ENCODE results near the gene GRIN2C. TPM values are rescaled to one million over a fixed set of nuclear protein-coding genes. Genes with fewer than 3 reads are reported as not detected.
"Not testable (repeated sequence)": the region's sequence is repeated elsewhere in the genome, so short reads cannot be mapped to it uniquely, and the experiment has no call there.

GRIN2C gene
- total RNA-seq, 1 donor from 2014 or later, result not detected

DNA sequence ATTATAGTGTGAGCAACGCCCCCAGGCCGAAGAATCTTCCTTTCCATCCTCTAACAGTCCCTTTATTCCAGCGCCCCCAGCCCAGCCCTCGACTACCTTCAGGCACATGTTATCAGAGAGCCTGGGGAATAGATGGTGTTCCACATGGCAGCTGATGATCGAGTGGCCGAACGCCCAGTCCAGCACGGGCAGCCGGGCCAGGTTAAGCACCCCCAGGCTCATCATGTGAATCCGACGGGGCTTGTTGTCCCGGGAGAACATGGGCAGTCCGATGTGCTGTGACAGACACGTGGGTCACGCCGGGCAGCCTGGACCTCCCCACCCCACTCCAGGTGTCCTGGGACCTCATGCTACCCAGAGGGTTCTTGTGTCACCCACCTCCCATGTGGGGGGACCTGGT lies 19.6 kb upstream of the GRIN2C start:
- DNase-seq (ENCODE audit: low read depth in 2 of 2), result no peak

DNA sequence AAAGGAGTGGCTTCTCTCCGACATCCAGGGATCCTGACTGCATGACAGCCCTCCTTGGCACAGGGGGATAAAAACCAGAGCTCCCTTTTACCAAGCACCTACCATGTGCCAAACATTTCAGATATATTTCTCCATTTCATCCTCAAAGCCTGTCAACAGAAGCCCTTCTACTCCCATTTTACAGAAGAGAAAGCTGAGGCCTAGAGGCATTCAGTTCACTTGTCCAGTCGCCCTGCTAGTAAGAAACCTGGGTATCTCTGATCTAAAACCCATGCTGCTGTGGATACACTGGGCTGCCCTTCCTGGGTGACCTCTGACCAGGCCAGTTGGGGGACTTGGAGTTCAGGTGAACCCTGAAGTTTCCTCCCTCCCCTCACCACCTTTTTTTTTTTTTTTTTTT lies 19.0 kb upstream of the GRIN2C start:
- DNase-seq (ENCODE audit: low read depth in 2 of 2), result no peak

DNA sequence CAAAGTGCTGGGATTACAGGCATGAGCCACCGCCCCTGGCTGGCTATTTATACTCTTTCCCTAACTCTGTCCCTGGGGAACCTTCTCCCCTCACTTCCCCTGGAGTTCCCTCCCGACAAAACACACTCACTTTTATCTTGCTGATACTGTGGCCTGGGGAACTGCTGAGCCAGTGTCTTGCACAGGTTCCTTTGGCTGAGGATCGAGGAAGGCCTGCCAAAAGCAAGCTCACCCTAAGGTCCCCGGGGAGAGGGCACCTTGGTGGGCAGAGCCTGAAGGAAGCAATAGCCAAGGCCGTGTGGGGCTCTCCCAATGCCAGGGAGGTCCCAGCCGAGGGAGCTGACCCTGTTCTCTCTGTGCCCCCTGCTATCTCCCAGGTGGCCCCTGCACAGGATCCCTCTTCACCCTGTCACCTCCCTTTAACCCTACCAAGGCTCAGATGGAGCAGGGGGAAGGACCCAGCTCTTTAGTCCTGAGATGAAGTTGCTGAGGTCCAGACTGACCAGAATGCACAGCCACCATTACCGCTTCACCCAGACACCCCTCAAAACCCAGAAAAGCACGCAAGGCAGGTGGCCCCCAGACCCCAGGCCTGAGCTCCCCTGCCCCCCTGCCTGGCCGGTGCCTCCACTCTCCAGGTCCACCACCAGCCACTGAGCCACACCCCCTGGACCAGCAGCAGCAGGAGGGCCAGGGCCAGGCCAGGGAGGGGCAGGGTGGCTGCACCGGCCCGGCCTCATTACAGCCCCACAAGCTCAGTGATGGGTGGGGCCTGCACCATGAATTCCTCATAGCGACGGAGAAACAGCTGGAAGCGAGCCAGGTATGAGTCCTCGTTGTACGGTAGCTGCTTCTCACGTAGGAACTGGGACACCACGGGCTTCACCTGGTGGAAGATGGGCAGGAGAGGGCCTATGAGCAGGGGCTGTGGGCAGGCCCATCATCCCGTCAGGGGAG lies 18.2 kb upstream of the GRIN2C start:
- DNase-seq (ENCODE audit: low read depth in 2 of 2), result no peak

DNA sequence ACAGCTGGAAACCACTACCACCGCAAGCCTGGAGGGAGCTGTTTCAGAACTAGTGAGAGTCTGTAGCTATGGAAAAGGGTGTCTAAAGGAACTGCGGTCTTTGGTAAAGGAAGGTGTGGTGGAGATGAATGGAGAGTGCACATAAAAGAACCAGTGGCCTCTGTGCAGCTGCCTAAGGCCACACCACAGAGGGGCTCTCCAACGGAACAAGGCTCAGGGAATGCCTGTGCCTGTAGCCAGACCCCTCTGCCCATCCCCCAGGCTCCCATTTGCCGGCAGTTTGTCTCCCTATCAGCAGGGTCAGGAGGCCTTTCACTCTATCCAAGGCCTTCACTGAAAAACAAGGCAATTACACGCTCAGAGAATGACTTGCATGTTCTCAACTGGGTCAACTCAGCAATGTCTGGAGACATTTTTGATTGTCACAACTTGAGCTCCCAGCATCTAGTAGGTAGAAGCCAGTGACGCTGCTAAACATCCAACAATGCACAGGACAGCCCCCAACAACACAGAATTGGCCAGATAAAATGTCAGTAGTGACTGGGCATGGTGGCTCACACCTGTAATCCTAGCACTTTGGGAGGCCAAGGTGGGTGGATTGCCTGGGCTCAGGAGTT lies 16.4 kb upstream of the GRIN2C start:
- DNase-seq (ENCODE audit: low read depth in 2 of 2), result no peak

DNA sequence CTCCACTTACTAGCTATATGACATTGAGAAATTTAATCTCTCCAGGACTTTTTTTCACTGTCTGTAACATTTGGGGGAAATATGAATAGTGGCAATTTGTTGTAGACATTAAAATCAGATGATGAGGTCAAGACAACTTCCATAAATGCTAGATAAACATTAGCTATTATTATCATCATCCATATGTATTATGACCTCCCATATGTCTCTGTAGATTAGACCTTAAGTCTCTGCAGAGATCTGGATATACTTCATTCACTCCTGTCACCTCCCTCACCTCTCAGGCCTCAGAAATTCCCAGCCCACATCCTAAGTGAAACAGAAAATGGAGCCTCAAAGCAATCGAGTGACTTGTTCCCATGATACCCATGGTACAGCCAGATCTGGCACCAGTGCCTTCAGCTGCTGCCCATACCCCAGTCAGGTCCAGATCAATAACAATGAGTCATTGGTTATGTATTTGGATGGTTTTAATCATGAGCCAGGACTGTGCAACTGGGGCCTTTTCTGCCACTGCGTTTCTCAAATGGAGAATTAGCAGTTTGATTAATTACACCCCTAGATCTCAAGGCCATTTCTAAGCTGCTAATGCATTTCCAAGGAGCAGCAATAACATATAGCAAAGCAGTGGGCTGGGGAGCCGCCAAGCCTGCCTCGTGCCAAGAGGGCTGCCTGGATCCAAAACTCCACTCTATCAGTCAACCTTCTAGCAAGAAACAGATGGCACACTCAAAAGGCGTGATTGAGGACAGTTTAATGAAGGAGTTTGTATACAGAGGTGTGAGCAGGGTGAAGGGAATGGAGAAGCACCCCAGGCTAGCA lies 15.7 kb upstream of the GRIN2C start:
- no peak for DNase-seq (ENCODE audit: low read depth in 2 of 2)

DNA sequence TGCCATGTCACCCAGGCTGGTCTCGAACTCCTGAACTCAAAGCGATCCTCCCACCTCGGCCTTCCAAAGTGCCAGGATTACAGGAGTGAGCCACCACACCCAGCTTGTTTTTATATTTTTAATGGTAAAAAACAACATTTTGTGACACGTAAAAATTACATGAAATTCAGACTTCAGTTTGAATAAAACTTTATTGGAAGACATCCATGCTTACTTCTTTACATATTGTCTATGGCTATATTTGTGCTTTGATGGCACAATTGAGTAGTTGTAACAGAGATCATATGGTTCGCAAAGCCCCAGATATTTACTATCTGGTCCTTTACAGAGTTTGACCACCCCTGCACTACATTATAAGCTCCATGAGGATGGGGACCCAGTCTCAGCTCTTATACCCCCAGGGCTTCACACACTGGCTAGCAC lies 14.9 kb upstream of the GRIN2C start:
- DNase-seq (ENCODE audit: low read depth in 2 of 2), result no peak

DNA sequence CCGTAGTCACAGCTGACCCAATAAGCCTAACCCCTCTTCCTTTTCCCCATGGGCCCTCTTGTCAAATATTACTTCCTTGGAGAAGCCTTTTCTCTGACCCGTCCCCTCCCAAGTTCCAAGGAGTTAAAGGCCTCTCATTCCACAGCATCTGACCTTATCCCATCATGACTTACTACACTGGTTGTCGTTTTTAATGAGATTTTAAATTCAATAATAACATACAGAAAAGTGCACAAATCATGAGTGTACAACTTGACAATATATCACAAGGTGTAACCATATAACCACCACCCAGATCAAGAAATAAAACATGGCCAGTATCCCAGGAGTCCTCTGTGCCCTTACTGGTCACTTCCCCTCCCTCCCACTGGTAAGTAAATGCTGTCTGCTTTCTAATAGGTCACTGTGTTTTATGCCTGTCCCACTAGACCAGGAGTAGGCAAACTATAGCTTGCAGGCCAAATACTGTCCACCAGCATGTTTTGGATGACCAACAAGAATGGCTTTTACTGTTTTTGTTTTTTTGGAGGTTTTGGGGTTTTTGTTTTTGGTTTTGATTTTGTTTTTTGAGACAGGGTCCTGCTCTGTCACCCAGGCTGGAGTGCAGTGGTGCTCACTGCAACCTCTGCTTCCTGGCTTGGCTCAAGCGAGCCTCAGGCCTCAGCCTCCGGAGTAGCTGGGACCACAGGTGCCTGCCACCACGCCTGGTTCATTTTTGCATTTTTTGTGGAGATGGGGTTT lies 14.4 kb upstream of the GRIN2C start:
- no peak for DNase-seq (ENCODE audit: low read depth in 2 of 2)

DNA sequence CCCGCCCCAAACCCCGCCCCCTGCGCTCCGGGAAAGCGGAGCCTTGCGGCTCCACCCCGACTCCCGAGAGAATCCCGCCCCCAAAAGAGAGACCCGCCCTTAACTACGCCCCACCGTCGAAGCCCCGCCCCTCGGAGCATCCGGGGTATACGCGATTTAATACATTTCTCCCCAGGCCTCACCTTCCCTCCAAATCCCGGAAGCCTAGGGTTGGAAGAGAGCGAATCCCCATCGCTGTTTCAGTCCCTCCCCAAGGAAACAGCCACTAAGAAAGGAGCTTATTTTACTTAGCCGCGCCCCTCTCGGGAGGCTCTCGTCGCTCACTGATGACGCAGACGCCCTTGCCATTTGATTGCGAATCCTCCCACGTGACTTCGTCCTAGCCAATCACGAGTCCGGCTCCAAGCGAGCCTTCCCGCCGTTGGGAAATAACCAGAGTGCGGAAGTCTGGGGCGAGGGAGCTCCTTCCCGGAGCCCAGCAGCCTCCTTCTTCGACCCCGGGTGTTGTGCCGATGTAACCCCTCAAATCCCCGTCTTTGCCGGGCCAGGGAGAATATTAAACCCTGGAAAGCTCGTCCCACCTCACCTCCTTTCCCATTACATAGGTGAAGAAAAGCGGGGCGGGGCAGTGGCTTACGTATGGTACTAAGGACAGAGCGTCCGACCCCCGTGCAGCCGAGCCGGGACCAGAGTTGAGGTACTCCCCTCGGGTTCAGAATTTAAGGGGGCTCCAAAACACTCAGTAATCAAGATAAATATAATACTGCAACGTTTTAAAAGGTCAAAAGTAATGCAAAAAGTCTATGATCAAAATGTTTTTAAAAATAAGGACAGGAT lies 13.6 kb upstream of the GRIN2C start:
- DNase-seq (ENCODE audit: low read depth in 2 of 2), result peak; percentile 100

DNA sequence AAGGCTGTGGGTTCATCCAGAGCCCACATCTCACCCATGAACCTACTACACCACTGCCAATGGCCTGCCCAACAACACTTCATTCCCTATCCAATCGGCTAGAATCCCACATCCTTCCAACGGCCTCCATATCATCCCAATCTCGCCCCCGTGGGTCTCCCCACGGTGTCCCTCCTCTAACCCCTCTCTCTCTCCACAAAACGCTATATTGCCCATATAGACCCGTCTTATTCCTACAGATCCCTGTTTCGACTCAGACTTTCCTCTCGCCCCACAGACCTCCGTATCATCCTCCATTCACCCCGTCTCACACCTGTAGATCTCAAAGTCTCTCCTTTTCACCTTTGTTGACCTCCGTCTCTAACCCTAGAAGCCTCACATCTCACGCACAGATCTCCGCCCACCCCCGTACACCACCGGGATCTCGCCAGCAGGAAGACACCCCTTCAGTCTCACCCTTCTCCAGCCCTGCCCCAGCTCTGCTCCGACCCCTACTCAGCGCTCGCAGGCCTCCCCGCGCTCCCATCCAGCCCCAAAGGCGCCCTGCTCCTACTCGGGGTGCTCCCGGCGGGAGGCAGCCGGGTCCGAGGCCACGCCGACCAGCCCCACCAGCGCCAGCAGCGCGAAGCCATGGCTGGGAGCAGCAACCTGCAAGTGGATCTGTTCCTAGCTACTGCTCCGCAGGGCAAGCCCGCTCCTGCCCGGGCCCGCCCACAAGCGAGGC lies 12.8 kb upstream of the GRIN2C start, which contains the start of gene FDXR:
Gene FDXR (minus strand): TSS at position 682 of the 724 bp plus-strand sequence. CDS start 50 bp downstream, at position 632.
- no peak for DNase-seq (ENCODE audit: low read depth in 2 of 2)

DNA sequence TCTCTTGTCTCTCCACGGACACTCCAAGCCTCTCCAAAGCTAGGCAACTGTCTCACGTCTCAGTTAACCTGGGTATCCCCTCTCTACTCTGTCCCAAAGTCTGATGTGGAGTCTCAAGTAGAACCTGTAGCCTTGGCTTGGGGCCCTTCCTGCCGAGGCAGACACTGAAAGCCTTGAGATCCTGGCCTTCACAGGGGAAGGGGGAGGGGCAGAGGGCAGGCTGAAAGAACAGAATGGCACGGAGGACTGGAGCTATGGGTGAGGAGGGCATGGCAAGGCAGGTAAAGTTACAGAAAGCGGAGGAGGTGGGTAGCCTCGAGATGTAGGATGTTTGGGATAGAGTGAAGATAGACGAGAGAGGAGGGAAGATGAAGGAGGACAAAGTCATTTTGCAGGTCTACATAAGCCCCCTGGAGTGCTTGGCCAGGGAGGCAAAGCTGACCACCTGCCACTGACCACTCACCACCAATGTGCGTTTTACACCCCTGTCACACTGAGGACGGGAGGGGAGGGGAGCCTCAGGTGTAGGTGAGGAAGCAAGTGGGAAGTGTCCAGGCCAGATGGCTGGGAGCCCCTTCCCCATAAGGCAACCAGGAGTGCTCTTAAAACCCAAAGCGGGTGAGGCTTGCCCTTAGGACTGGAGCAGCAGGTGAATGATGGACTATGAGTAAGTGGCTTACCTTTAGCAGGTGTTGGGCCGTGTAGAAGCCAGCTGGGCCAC lies 11.8 kb upstream of the GRIN2C start:
- no peak for DNase-seq (ENCODE audit: low read depth in 2 of 2)

DNA sequence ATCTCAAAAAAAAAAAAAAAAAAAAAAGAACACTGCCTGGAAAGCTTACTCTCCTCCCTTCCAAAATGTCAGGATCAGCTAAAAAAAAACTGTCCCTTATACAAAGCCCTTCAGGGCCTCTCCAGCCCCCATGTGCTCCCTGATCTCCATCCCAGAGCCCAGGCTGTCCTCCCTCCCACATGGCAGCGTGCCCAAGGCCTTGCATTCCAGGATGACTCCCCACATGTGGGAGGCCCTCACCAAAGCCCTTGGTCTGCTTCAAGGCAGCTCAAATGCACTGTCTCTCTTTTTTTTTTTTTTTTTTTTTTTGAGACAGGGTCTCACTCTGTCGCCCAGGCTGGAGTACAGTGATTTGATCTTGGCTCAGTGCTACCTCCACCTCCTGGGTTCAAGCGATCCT lies 10.8 kb upstream of the GRIN2C start:
- no peak for DNase-seq (ENCODE audit: low read depth in 2 of 2)

DNA sequence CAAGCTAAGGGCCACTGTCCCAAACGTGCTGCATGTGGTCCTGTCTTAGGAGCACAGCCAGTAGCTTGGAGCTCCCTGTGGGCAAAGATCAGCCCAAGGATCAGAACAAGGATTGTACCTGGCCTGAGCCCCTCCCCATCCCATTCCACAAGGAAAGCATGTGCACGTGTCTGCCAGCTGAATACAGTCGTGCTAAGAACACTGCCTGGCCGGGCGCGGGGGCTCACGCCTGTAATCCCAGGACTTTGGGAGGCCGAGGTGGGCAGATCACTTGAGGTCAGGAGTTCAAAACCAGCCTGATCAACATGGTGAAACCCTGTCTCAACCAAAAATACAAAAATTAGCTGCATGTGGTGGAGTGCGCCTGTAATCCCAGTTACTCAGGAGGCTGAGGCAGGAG lies 10.3 kb upstream of the GRIN2C start:
- DNase-seq (ENCODE audit: low read depth in 2 of 2), result not testable (repeated sequence)

DNA sequence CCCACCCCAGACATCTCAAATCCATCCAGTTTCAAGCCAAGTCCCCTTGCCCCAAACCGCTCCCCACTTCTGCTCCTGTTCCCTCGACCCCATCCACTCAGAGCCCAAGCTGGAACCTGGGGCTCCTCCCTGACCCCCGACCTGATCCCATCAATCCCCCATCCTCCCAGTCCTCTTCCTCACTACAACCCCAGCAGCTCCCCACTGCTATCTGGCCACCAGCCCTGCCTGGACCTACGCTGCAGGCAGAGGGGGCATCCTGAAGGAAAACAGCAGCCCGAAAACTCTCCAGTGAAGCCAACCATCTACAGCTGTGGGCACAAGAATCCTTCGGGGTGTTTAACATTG lies 9.2 kb upstream of the GRIN2C start:
- DNase-seq (ENCODE audit: low read depth in 2 of 2), result no peak

DNA sequence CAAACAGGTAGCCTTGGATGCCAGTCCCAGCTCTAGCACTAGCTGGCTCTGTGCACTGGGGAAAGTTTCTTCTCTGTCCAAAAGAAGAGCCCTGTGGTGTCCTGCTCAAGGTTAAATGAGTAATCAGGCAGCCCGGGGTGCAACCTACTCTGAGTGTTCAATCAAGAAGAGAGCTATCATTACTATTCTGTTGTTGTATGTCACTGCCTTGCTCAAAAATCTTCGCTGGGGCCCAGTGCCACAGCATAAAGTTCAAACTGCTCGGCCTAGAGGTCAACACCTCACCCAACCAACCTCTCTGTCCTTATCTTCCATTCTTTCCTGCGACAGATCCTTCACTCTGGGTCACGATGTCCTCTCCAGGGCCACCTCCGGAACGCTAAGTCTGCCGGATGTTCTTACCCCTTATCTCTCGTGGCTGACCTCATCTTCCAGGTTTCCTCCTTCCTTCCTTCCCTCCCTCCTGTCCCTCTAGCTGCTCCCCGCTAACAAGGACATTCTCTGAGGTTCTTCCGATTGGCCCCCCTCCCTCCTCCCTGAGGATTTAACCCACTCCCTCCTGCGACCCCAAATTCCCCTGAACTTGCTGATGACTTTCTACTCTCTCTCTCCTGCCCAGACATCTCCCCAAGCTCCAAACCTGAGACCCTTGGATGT lies 8.7 kb upstream of the GRIN2C start:
- no peak for DNase-seq (ENCODE audit: low read depth in 2 of 2)

DNA sequence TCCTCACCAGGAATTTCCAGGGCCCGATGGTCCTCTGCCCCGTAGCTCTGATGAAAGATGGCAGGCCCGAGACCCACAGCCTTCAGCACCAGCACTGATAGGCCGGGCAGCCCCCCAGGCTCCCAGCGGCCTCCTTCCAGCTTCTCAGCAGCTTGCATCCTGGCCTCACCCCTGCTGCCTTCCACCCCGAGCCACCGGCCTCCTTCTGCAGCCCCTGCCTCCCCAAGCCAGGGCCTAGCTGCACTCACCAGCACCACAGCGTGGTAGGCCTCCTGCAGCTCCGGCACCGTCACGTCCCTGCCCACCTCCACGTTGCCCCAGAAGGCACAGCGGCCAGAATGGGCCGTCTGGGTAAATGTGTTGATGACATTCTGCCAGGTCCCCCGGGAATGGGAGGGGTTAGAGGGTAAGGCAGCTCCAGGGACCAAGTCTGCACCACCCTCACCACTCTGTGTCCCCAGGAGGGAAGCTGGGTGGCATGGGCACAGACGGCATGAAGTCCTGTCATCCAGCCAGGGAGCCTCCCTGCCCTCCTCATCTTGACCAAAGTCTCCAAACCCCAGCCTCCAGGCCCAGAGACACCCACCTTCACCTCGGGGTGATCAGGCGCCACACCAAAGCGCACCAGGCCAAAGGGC lies 6.6 kb upstream of the GRIN2C start:
- DNase-seq (ENCODE audit: low read depth in 2 of 2), result no peak

DNA sequence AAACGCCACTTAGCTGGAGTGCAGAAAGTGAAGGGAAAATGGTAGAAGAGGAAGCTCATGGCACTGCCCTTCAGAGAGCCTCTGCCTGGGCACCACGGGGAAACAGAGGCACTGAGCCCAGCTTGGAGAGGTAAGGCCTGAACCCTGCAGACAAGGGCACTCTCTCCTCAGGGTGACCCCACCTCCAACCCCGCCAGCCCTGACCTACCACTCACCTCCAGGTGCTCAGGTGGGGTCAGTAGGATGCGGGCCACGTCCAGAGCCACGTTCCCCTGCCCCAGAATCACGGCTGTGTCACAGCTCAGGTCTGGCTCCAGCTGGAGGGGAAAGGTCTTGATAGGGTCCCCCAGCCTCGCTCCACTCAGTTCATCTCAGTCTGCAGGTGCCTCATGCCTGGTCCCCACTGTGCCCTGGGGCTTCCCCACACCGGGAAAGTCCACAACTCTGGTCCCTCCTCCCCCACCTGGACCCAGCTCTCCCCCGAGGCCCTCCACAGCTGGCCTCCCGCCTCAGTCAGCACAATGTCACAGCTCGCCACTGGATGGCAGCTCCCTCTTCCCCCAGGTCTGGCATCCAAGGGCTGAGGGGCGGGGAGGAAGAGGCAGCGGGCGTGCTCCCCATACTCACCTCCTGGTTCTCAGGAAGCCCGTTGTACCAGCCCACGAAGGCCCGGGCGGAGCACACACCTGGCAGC lies 6.0 kb upstream of the GRIN2C start:
- DNase-seq (ENCODE audit: low read depth in 2 of 2), result no peak

DNA sequence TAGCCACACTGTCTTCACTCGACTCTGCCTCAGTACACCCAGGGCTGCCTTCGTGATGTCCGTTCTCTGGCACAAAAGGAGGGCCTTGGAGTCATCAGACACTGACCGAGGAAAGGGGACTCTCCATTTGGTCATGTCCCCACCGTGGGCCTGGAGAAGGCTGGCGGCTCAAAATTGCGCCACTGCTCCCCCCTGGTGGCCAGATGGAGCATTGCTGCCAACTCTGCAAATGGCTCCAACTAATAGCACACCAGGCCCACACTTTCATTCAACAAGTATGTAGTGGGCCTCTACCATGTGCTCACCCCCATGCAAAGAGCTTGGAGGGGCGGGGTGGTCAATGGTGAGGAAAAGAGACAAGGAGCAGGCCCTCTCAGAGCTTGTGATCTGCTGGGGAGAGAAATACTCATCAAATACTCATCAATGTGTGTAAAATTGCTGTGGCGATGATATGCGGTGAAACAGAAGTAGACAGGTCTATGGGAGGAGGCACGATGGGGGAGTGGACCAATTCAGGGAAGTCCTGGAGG lies 5.2 kb upstream of the GRIN2C start:
- peak; percentile 30 to 61 for DNase-seq (ENCODE audit: low read depth in 2 of 2)

Measured in dermis microvascular lymphatic vessel endothelial cell (primary cell).